VCaP (cell line): Measurements from ENCODE around the gene NRXN3.

Experiments used
- H3K27ac ChIP-seq: fragments of 450-650 bp; 2 replicates; pipeline ENCODE4 v1.5.1; 2017
- CTCF ChIP-seq: fragments of 450-650 bp; conservative IDR thresholded peaks from 2 replicates; pipeline ENCODE4 v1.5.1; 2017; ENCODE audit warnings: mild to moderate bottlenecking, moderate library complexity

The NRXN3 gene

GRCh38 chr14:78612666-78613065 is 442.5 kb downstream of the NRXN3 start:
- H3K27ac ChIP-seq = no peak overlapping the region
- TF ChIP-seq CTCF = no peak

GRCh38 chr14:78614593-78614992 is 444.4 kb downstream of the NRXN3 start:
- TF ChIP-seq CTCF = no peak
- H3K27ac ChIP-seq = no peak overlapping the region

GRCh38 chr14:78617735-78618134 is 447.6 kb downstream of the NRXN3 start:
- no peak overlapping the region for H3K27ac ChIP-seq
- no peak for TF ChIP-seq CTCF

- no peak for TF ChIP-seq CTCF
- no peak overlapping the region for H3K27ac ChIP-seq
Measured at GRCh38 chr14:78618368-78618767, 448.2 kb downstream of the NRXN3 start.

GRCh38 chr14:78627114-78627513 is 456.9 kb downstream of the NRXN3 start:
- TF ChIP-seq CTCF = no peak
- no peak overlapping the region for H3K27ac ChIP-seq

GRCh38 chr14:78631551-78631950 is 461.4 kb downstream of the NRXN3 start:
- no peak for TF ChIP-seq CTCF
- no peak overlapping the region for H3K27ac ChIP-seq

- TF ChIP-seq CTCF = no peak
Measured at GRCh38 chr14:78633752-78634151, 463.6 kb downstream of the NRXN3 start.

GRCh38 chr14:78637489-78637888 is 467.3 kb downstream of the NRXN3 start:
- TF ChIP-seq CTCF = no peak
- H3K27ac ChIP-seq = no peak overlapping the region

More at GRCh38 chr14:78633752-78634151, 463.6 kb downstream of the NRXN3 start:
- H3K27ac ChIP-seq = no peak overlapping the region
